Kasumi-1 (cell line): ENCODE data around the gene FBXW8.

Source experiments
- DNase-seq, 2 experiments: peaks; one replicate each; lab custom pipeline; 2025; lab: John Stamatoyannopoulos, UW

The FBXW8 gene

DNA sequence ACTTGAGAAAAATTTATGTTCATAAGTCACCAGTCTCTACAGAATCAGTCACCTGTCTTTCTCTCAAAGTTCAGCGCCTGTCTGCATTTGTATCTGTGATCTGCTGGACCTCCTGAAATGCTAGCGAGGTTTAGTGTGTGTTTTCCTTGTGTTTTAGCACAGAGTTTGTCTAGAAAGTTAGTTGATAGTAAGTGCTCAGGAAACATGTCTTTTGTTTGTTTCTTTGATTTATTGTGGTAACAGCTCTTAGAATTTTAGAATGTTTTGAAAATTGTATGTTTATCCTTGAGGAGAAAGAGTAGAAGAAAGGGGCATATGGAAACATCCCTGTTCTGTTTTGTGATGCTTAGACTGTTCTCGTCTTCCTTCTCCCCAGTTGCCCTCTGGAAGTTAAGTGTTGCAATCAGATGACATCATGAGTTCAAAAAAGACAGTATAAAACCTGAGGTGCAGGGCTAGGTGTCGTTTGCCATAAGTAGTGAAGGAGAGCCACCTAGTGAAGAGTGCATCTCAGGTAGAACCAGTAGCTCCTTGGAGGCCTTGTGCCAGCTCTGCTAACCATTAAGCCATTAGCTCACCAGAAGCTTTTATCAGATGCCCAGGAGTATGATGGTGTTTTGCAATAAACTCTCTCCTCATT, 44.8 kb downstream of the FBXW8 start:
- DNase-seq = no peak

DNA sequence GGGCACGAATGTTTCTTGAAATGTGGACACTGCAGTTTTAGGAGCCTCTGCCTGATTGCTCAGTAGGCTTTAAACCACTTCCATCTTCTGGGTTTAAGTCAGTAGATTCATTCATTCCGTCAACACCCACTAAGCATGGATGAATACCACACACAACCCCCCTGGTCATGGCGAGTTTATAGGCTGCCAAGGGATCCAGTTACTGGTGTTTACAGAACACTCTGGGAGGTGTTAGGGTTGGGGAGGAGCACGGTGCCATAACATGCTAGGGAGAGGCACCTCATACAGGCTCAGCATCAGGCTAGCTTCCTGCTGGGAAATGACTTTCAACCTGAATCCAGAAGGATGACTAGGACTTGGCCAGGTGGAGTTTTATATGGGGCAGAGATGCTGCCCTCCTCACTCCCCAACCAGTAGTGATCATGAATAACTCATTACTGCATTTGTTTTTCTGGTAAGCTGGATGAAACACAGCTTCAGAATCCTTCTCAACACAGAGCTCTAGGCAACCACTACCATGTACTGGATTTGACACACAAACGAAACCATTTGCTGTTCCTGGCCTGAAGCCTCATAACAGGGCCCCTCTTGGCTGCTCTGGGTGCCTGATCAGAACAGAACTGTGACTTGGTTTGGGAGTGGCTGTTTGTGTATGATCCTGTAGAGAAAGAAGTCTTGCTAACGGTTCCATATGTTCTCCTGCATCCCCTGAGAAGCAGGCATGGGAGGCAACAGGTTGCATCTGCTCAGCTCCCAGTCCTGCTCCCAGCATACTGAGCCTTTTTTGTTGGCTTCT, 47.9 kb downstream of the FBXW8 start:
- no peak for DNase-seq

GRCh38 chr12:116959198-116959460, 48.4 kb downstream of the FBXW8 start:
- DNase-seq = no peak

DNA sequence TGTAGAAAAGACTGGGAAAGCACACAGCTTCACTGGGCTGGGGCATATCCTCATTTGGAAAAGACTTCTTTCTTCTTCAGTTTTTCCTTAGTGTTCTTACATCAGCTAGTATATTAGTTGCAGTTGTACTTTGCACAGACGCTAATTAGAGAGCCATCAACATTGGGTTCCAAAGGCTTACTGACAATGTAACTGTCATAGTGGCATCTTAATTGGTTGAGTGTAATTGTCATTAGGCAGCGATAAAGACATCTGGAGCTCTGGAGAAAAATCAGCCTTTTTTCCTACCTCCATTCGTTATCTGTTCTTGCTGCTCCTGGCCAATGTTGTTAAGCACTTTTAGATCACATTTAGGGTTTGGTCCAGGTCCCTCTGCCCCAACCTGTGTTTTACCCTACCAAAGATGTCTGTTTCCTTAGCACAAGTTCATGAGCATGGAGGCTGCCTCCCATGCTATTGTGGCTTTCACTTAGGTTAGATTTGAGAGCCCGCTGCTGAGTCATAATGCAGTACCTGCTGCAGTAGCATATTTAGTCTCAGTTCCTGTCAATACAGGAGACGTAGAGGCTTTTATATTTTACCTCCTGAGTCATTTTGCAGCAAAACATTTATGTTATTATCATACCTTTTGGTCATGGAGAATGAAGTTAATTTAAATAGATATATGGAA, 49.2 kb downstream of the FBXW8 start:
- DNase-seq = no peak

DNA sequence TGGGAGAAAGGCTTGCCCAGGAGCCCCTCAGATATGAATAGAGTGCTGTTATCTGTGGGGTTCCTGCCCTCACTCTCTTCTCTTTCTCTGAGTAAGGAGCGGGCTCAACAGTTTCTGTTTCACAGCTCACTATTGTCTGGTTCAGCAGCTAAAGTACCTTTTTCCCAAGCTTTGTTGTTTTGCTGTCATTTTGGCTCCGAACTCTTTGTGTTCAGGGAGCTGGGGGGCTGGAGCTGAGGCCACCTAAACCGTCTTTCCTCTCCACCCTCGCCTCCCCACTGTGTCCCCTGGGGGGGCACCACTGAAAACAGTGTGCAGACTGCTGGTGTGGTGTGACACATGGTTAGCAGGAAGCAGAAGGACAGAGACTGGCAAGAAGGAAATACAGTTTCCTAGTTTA, 51.4 kb downstream of the FBXW8 start:
- DNase-seq = peak; percentile 81 to 84

- DNase-seq = no peak
Measured at GRCh38 chr12:116962783-116963356, 52.1 kb downstream of the FBXW8 start.

DNA sequence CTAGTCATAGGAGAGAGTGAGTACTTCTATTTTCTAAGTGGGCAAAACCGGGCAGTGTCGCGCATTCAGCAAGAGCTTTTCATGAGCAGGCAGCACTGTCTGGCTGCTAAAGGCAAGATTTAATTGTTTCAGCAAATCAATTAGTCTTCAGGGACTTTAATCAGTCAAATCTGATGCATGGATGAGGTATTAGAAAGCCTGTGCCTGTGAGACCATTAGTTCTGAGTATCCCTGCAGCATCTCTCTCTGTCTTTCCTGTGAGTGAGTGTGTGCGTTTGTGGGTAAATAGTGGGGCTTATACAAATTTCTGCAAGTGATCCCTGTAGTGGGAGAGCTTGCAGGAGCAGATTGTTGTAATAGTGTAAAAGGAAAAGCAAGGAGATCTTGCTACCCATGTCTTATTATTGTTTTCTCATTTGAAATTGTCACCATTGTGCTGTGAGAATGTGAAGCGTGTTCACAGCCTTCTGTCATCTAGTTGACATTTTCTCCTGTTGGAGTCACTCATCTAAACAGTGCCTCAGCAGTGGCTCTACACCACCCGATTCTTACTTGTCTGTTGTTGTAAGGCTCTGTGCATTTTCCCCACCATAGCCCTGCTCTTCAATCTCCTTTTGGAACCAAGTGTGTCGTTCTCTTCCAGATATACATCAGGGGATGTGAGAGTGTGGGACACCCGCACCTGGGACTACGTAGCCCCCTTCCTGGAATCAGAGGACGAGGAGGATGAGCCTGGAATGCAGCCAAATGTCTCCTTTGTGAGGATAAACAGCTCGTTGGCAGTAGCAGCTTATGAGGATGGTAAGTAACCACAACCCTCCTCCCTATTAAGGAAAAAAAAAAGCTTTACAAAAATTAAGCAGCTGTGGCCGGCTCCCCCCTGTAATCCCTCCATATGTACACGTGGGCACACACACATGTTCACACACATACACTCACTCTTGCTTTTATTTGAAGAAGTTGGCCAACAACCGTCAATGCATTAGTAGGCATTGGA, 53.6 kb downstream of the FBXW8 start:
- DNase-seq = no peak

GRCh38 chr12:116968986-116969385, 58.2 kb downstream of the FBXW8 start:
- DNase-seq = no peak

DNA sequence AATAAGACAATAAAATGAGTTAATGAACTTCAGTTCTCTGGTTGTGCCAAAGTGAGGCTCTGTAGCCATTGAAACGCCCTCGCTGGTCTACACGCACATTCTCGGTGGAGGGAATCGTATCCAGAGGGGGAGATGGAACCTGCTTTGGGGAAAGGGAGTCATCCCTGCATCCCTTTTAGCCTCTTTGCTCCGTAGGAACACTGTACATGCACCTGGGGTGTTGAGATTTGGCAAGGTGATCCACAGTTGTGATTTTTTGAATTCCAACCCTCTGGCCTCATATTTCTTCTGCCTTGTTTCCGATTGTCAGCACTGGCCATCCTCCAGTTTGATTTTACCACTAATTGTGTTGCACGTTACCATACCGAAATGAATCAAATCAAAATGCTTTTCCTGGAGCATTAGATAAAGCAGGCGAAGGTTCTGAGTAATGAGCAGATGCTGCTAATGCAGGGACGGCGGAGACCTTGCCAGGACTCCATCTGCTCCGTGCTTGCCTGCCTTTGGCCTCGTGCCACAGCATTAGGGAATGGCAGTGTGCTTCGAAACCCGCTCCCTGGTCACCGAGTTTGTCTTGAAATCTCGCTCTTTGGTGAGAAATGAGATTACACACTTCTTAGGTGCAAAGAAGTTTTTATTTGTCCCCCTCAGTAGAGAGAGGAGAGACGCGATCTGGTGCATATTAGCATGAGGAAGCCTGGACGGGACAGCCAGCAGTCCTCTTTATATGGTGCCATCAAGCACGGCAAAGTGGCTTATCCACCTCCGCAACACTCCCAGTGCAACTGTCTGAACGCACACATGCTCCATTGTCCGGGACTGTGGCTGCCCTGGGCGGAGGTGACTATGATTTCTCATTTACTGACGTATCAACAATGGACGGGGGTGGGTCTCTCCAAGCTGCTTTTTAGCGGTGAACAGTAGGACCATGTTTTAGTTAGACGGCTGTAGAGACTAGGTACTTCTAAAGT, 59.1 kb downstream of the FBXW8 start:
- no peak for DNase-seq

GRCh38 chr12:116971222-116971621, 60.5 kb downstream of the FBXW8 start:
- no peak for DNase-seq

DNA sequence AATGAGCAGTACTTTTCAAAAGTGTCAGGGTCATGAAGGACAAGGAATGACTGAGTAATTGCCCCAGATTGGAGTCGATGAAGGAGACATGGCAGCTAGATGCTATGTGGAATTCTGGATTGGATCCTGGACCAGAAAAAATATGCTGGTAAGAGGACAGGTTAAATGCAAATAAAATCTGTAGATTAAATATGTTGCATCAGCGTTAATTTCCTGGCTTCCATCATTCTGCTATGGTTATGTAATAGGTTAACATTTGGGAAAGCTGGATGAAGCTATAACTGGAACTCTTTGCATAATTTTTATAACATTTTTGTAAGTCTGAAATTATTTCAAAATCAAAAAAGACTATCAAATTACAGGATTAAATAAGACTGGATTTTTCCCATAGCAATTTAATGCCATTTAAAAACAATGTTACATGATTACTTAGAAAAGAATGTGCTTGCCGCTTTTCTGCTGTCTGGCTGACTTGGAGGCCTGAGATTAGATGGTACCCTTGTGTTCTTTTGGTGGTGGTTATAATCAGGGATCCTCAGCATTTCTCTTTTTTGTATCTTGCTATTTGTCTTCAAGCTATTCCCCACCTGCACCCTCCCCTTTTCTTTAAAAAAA, 65.1 kb downstream of the FBXW8 start:
- no peak for DNase-seq

DNA sequence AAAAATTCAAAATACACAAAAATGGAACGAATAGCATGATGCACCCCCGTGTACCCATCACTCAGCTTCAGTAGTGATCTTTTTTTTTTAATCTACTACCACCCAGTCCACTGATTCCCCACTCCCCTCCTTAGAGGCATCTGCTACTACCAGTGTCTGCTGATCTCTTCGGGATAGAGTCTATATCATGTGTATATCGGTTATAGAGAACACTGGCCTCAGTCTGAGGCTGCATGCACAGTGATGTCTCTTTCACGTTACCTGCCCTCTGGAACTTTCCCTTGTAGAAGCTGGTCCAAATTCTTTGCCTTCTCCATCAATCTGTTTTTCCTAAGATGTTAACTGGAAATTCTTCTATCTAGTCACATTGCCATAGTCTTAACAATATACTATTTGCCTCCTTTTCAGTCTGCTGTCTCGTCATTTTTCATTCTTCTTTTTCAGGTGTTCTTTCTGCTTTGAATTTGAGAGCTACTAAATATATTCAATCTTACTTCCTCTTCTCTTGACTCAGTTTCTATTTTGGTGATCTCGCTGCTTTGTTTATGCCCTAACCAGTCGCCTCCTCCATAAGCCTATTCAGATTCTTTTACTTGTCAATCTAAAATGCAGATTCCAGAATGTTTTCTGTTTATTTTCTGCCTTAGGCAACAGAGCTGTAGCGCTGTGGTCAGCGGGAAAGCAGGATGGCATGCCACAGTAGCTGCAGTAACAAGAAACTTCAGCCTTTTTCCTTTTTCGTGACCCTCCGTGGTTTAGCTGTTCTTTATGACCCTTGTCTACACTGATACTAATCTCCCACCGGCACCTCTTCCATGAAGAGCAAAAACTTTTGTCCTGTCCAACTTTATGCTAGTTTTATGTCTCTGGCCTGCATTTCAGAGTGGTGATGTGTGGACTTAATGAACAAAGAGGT, 67.0 kb downstream of the FBXW8 start:
- DNase-seq = no peak

DNA sequence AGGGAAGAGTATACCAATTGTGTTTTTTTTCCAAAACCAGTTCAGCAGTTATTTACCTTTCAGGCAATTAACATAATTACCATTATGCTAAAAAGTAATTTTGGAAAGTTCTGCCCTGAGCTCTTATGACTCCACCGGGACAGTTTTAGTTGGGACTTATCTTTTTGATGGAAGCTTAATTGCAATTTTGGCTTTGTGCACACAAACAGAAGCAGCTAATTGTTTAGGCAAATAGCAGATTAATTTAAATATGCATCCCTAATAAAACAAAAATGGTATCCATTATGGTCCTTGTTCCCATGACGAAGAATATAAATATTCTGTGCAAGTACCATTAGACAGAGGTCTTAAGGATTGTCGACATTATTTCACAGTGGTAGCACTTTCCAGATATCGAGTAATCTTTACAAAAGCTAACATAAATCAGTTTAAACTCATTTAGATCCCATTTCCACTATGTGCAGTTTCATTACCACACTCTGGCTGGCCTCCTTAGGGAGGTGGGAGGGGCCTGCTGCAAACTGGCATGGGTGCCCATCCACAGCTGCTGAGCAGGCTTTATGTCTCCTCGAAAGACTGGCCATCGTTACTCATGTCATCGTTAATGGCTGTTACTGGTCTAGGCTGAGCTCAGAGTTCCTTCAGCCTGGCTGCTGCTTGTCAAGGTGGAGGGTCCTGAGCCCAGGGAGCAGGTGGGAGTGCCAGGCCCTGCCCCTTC, 68.2 kb downstream of the FBXW8 start:
- no peak for DNase-seq

- no peak for DNase-seq
Measured at GRCh38 chr12:116980083-116980482, 69.3 kb downstream of the FBXW8 start.

DNA sequence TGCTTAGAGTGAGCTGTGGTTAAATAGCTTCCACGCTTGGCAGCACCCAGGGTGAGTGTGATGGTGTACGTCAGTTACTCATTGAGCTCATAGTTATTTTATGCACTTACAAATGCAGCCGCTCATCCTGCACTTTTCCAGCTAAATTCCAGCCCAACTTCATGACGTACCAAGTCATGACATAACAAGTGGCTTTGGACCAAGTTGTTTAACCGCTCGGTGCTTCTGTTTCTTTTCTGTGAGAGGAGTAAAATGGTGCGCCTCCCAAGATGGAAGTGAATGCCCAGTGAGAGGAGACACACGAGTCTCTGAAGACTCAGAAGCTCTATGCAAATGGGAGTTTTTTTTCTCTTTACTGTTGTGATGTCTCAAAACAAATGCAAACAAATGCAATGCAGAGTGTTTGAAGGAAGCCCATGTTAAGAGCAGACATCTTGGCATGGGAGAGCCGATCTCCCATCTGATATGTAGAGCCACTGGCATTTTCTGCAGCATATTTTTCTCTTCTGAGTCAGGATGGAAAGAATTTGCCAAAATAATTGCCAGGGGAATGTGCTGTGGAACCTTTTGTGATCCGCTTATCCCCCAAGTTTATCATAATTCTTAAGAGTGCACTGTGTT, 72.2 kb downstream of the FBXW8 start:
- DNase-seq = no peak

- DNase-seq = no peak
Measured at GRCh38 chr12:116984098-116984497, 73.3 kb downstream of the FBXW8 start.

DNA sequence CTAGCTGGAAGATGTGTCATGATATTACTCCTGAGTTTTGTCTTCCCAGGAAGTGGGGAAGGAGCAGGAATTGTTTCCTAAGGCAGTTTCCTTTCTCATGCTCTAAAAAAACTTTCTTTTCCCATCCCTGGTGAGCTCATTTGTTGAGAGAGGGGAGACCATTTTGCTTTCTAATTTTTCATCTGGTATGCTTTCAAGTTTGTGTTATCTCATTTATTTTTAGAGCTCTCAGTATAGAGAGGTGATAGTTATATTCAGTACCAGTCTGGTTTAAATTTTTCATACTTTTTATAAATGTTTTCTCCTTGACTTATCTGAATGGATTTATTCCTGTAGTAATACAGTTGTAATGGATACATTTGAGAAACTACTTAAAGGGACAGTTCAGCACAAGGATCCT, 79.6 kb downstream of the FBXW8 start:
- DNase-seq = no peak
